ENCODE results near the gene MFAP3L.
A peak's percentile ranks its signal among the peaks of the same experiment; 100 is the strongest.

MFAP3L gene

GRCh38 chr4:170005472-170005871, 20.7 kb downstream of the MFAP3L start:
- Histone ChIP-seq H3K4me1 (peaks cover 7% of the 10 kb centered on the region; the same call in 1 of the 2 replicates), H3K9me3 (no peaks in the 10 kb centered on the region), H3K36me3 (no peaks in the 10 kb centered on the region), H4K20me1 (no peaks in the 10 kb centered on the region), H3K4me2 (no peak overlapping the region), H3K27ac (no peak overlapping the region), H3K9ac (no peak overlapping the region), H3K4me3 (no peak overlapping the region), H3K27me3 (no peaks in the 10 kb centered on the region)
- TF ChIP-seq Cebpa-rat (IDR thresholded peaks at IDR 0.05): no peak

- no peak overlapping the region for H3K4me3 ChIP-seq
- no peak overlapping the region for H3K4me2 ChIP-seq
- H3K27ac ChIP-seq: no peak overlapping the region
- no peaks in the 10 kb centered on the region for H3K27me3 ChIP-seq
- TF ChIP-seq Cebpa-rat (IDR thresholded peaks at IDR 0.05): no peak
- H3K9me3 ChIP-seq: no peaks in the 10 kb centered on the region
- no peaks in the 10 kb centered on the region for H4K20me1 ChIP-seq
- no peak overlapping the region for H3K9ac ChIP-seq
- H3K36me3 ChIP-seq: no peaks in the 10 kb centered on the region
- peaks cover 7% of the 10 kb centered on the region; the same call in 1 of the 2 replicates for H3K4me1 ChIP-seq
These were observed 21.4 kb downstream of the MFAP3L start for GRCh38 chr4:170004651-170005295.

DNA sequence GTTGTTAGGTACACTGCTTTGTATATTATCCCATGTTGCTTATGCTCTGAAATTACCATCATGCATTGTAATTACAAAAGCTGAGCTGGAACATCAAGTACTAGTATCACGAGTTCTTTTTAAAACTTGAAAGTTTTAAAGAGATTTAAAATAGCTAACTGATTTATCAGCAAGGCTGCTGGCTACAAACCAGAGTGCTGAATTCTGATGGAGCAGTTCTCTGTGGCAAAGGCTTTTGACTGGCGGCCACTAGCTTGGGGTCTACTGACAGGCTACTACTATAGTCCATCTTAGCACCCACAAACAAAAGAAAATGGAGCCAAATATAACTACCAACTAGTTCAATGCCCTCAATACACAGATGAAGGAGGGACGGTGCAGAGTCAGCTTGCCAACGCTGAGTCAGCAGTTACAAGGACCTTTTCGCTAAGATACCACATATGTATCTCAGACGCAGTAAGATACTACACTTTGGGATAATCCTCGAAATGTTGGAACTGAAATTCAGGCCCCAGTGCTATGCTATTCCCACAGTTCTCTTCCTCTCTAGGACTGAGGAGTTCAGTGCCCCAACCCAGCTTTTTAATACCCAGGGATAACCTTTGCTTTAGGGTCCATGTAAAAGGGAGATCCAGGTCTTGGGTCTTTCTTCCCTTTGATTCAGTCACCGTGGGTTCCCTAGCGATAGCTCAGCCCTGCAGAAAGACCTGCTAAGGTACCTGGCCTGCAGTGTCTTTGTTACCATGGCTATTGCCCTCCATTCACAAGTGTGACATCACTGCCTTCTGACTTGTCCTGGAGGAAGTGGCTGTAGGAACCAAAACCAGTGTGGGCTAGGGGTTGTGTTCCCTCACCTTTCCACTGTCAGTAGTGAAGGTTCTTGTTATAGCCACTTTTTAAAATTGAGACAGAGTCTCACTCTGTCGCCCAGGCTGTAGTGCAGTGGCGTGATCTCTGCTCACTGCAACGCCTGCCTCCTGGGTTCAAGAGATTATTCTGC, 22.8 kb downstream of the MFAP3L start:
- no peaks in the 10 kb centered on the region for H4K20me1 ChIP-seq
- TF ChIP-seq Cebpa-rat (IDR thresholded peaks at IDR 0.05): no peak
- H3K9ac ChIP-seq: no peak overlapping the region
- H3K4me1 ChIP-seq: peaks cover 15% of the 10 kb centered on the region
- no peak overlapping the region for H3K4me3 ChIP-seq
- no peaks in the 10 kb centered on the region for H3K27me3 ChIP-seq
- no peak overlapping the region for H3K27ac ChIP-seq
- no peaks in the 10 kb centered on the region for H3K36me3 ChIP-seq
- no peaks in the 10 kb centered on the region for H3K9me3 ChIP-seq
- no peak overlapping the region for H3K4me2 ChIP-seq

DNA sequence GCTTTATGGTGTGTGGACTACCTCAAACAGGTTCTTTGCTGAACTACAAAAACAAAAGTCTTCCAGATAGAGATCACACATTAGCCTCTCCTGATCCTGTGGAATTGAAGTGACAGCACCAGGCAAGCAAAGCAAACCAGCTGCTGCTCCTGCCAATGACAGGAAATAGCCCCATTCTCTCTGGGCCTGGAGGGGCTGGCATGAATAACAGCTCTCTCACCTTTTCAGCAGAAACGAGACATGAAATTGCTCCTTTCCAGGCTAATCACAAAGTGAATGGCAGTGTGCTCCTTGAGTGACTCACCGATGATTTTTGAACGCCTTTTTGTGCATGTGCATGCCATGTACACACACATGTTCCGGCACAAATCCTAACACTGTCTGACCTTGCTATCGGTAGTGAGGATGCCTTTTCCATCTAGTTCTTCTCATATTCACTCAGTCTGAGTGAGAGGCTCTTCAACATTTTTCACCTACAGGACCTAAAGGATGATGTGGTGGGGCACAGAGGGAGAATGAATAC, 24.4 kb downstream of the MFAP3L start:
- peaks cover 9% of the 10 kb centered on the region for H3K4me1 ChIP-seq
- H4K20me1 ChIP-seq: no peaks in the 10 kb centered on the region
- no peak overlapping the region for H3K4me3 ChIP-seq
- no peaks in the 10 kb centered on the region for H3K27me3 ChIP-seq
- H3K4me2 ChIP-seq: no peak overlapping the region
- no peak overlapping the region for H3K27ac ChIP-seq
- no peak for TF ChIP-seq Cebpa-rat (IDR thresholded peaks at IDR 0.05)
- no peaks in the 10 kb centered on the region for H3K9me3 ChIP-seq
- H3K36me3 ChIP-seq: no peaks in the 10 kb centered on the region
- H3K9ac ChIP-seq: no peak overlapping the region

DNA sequence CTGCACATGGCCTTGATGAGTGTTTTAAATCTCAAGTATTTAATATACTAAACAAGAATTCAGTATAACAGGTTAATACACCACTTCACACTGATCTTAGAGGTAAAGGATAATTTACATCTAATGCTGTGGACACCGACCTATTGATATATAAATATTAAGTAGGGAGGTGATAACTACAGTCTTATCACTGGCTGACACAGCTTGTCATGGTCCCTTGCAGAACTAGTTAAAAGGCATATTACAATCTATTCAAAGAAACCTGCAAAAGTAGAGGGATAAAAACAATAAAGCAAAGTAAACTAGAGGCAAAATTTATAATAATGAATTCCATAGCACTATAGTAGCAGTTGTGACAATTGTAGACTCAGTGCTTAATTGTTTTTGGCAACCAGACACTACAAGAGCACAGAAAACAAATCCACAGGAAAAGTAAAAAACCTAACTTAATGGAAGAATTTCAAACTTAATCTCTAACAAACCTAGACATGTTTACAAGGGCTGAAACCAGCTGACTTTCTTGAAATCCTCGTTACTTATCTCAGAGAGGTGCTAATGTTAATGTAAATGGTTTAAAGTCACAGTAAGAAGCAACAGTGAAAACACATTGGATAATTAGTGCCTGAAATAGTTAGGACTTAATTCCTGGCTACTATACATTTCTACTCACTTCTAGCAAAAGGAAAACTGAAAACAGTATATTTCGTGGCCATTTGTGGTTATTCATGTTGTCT, 25.0 kb downstream of the MFAP3L start:
- Histone ChIP-seq H4K20me1 (no peaks in the 10 kb centered on the region), H3K9me3 (no peaks in the 10 kb centered on the region), H3K36me3 (no peaks in the 10 kb centered on the region), H3K4me3 (no peak overlapping the region), H3K4me2 (no peak overlapping the region), H3K27ac (no peak overlapping the region), H3K9ac (no peak overlapping the region), H3K27me3 (no peaks in the 10 kb centered on the region), H3K4me1 (peaks cover 8% of the 10 kb centered on the region)
- no peak for TF ChIP-seq Cebpa-rat (IDR thresholded peaks at IDR 0.05)

DNA sequence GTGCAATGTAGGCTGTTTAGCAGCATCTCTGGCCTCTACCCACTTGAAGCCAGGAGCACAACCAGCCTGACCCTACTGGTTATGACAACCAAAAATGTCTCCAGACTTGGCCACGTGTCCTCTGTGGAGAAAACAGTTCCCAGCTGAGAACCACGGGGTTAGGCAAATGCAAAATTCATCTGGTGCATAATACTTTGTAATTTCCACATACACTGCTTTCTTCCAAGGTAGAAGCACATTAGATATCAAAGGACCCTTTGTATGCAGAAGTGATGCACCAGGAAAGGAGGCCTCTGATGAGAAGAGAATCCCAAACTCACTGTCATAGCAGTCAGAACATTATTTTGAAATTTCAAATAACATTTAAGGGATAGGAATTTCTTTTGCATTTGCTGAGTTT, 26.3 kb downstream of the MFAP3L start:
- H3K9me3 ChIP-seq: no peaks in the 10 kb centered on the region
- H3K4me2 ChIP-seq: no peak overlapping the region

GRCh38 chr4:169998981-169999380, 27.2 kb downstream of the MFAP3L start:
- Histone ChIP-seq H3K9ac (no peak overlapping the region), H3K27me3 (no peaks in the 10 kb centered on the region), H3K4me2 (peak overlapping the region; percentile 52), H3K36me3 (no peaks in the 10 kb centered on the region), H3K4me3 (no peak overlapping the region), H3K4me1 (peaks cover 8% of the 10 kb centered on the region), H4K20me1 (no peaks in the 10 kb centered on the region), H3K9me3 (no peaks in the 10 kb centered on the region), H3K27ac (no peak overlapping the region)
- TF ChIP-seq Cebpa-rat (IDR thresholded peaks at IDR 0.05): no peak

More for the DNA sequence above, 26.3 kb downstream of the MFAP3L start:
- Histone ChIP-seq H3K27me3 (no peaks in the 10 kb centered on the region), H3K4me3 (no peak overlapping the region), H3K27ac (no peak overlapping the region), H4K20me1 (no peaks in the 10 kb centered on the region), H3K9ac (no peak overlapping the region), H3K36me3 (no peaks in the 10 kb centered on the region), H3K4me1 (peaks cover 8% of the 10 kb centered on the region)
- TF ChIP-seq Cebpa-rat (IDR thresholded peaks at IDR 0.05): no peak

DNA sequence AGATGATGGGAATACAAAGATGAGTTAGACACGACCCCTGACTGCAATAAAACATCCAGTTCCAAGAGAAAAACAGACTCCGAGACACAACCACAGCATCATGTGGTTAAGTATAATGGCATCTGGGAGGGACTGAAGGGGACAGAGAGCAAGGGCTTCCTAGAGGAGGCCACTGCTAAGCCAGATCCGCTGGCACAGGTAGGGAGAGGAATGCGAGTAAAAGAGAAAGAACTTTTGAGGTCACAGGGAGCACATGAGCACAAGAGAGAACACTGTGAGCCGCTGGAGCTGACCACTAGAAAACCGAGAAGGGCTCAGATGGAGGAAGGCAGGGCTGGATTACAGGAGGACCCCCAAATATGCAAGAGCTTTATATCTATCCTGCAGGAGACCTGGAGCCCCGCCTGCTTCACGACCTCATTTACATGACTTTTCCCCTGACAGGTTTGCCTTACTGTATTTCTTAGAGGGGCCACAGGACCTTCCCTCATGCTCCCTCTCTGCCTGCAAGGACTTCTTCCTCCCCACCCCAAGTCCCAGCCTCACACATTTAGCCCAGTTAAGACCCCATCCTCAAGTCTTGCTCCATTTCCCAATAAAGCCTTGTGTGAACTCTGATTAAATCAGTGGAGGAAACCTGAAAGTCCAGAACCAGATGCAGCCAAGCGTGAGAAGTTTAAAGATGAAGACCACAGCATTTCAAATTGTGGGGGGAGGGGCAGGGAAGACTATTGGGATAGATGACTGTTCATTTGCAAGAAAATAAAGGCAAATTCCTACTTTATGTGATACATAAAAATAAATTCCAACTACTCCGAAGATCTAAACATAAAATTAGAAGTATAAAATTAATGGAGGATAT, 29.6 kb downstream of the MFAP3L start:
- TF ChIP-seq Cebpa-rat (IDR thresholded peaks at IDR 0.05): no peak
- no peaks in the 10 kb centered on the region for H3K36me3 ChIP-seq

GRCh38 chr4:169993531-169993930, 32.7 kb downstream of the MFAP3L start:
- H3K9ac ChIP-seq: no peak overlapping the region
- no peak overlapping the region for H3K27ac ChIP-seq
- H3K9me3 ChIP-seq: no peaks in the 10 kb centered on the region
- no peaks in the 10 kb centered on the region for H3K36me3 ChIP-seq
- H4K20me1 ChIP-seq: no peaks in the 10 kb centered on the region
- H3K27me3 ChIP-seq: no peaks in the 10 kb centered on the region
- TF ChIP-seq Cebpa-rat (IDR thresholded peaks at IDR 0.05): no peak
- no peak overlapping the region for H3K4me2 ChIP-seq
- no peak overlapping the region for H3K4me3 ChIP-seq
- no peaks in the 10 kb centered on the region for H3K4me1 ChIP-seq

More for the DNA sequence above, 29.6 kb downstream of the MFAP3L start:
- H4K20me1 ChIP-seq: no peaks in the 10 kb centered on the region
- peaks cover 8% of the 10 kb centered on the region for H3K4me1 ChIP-seq
- no peak overlapping the region for H3K4me3 ChIP-seq
- H3K27ac ChIP-seq: no peak overlapping the region
- no peak overlapping the region for H3K9ac ChIP-seq
- H3K4me2 ChIP-seq: no peak overlapping the region
- no peaks in the 10 kb centered on the region for H3K27me3 ChIP-seq
- H3K9me3 ChIP-seq: no peaks in the 10 kb centered on the region

All from BLaER1 (cell line).